HEK293 (cell line): ENCODE measurements around the gene SSH3.

ENCODE experiments used
- CTCF ChIA-PET: fragments of 350-600 bp; formaldehyde crosslinking; extraction: SDS; loops from one replicate; lab custom pipeline; 2021; ENCODE audit warnings: antibody characterized with exemption; lab: Yijun Ruan, JAX
- POLR2A ChIA-PET: fragments of 300-600 bp; formaldehyde crosslinking; extraction: SDS; loops from one replicate; lab custom pipeline; 2020; ENCODE audit warnings: antibody characterized with exemption, inconsistent platforms; lab: Yijun Ruan, JAX
- H3K27ac ChIP-seq: fragments of 200-500 bp; sonication (Bioruptor generic); 2 replicates; pipeline ENCODE4 v1.5.1; 2014; ENCODE audit warnings: low read depth, low read length, control low read depth, inconsistent platforms; ENCODE audit errors: extremely low read depth
- H3K36me3 ChIP-seq, 2 experiments: fragments of 200-500 bp in 1 of 2; sonication (Bioruptor generic) in 1 of 2; 1 replicate in 1 of 2; 2 replicates in 1 of 2; pipeline ENCODE4 v1.5.1; 2014 to 2017; ENCODE audit warnings: inconsistent platforms in 2 of 2, low read length in 2 of 2; ENCODE audit not compliant: control insufficient read depth in 2 of 2, insufficient read depth in 1 of 2
- H3K4me1 ChIP-seq: fragments of 200-500 bp; sonication (Bioruptor generic); 2 replicates; pipeline ENCODE4 v1.5.1; 2014; ENCODE audit warnings: mild to moderate bottlenecking, low read length, inconsistent platforms; ENCODE audit not compliant: control insufficient read depth, insufficient read depth
- H3K4me3 ChIP-seq: 2 replicates; pipeline ENCODE4 v1.5.1; 2011; ENCODE audit warnings: low read depth, mild to moderate bottlenecking, control low read depth, low read length, moderate library complexity
- H3K9me3 ChIP-seq: fragments of 200-500 bp; sonication (Bioruptor generic); 2 replicates; pipeline ENCODE4 v1.5.1; 2014; ENCODE audit warnings: low read depth, low read length, inconsistent platforms; ENCODE audit not compliant: control insufficient read depth, insufficient read depth
- GLI2 ChIP-seq: fragments of 450-650 bp; formaldehyde crosslinking; IDR thresholded peaks from 2 replicates; pipeline ENCODE4; 2017; ENCODE audit warnings: missing biosample characterization, missing genetic modification characterization, low read depth, borderline replicate concordance
- PRDM4 ChIP-seq: fragments of 450-650 bp; formaldehyde crosslinking; IDR thresholded peaks from 2 replicates; pipeline ENCODE4 v1.5.1; 2017; ENCODE audit warnings: missing biosample characterization, missing genetic modification characterization
- SCRT2 ChIP-seq: fragments of 450-650 bp; formaldehyde crosslinking; IDR thresholded peaks from 2 replicates; pipeline ENCODE4 v1.5.1; 2016; ENCODE audit warnings: missing biosample characterization, missing genetic modification characterization
- TCF7L2 ChIP-seq: IDR thresholded peaks from 2 replicates; pipeline ENCODE4 v1.6.1; 2011; ENCODE audit warnings: low read depth, mild to moderate bottlenecking, inconsistent platforms, low read length, moderate library complexity, borderline replicate concordance
- ZBTB48 ChIP-seq: fragments of 450-650 bp; formaldehyde crosslinking; IDR thresholded peaks from 2 replicates; pipeline ENCODE4 v1.5.1; 2016; ENCODE audit warnings: missing biosample characterization, missing genetic modification characterization
- ZBTB7A ChIP-seq: fragments of 450-650 bp; formaldehyde crosslinking; IDR thresholded peaks from 2 replicates; pipeline ENCODE4 v1.5.1; 2016; ENCODE audit warnings: low read depth, missing biosample characterization, missing genetic modification characterization
- ZFP3 ChIP-seq: fragments of 450-650 bp; formaldehyde crosslinking; IDR thresholded peaks from 2 replicates; pipeline ENCODE4 v1.5.1; 2016; ENCODE audit warnings: low read depth, missing biosample characterization, missing genetic modification characterization
- ZNF146 ChIP-seq: fragments of 450-650 bp; formaldehyde crosslinking; IDR thresholded peaks from 2 replicates; pipeline ENCODE4 v1.5.1; 2016; ENCODE audit warnings: missing biosample characterization, missing genetic modification characterization
- ZNF174 ChIP-seq: fragments of 450-650 bp; formaldehyde crosslinking; IDR thresholded peaks from 2 replicates; pipeline ENCODE4 v1.5.0; 2017; ENCODE audit warnings: missing biosample characterization, mild to moderate bottlenecking, missing genetic modification characterization
- ZNF23 ChIP-seq: fragments of 450-650 bp; formaldehyde crosslinking; IDR thresholded peaks from 2 replicates; pipeline ENCODE4 v1.5.1; 2016; ENCODE audit warnings: missing biosample characterization, missing genetic modification characterization, borderline replicate concordance
- ZNF248 ChIP-seq: fragments of 450-650 bp; formaldehyde crosslinking; IDR thresholded peaks from 2 replicates; pipeline ENCODE4 v1.5.1; 2017; ENCODE audit warnings: missing biosample characterization, missing genetic modification characterization
- ZNF274 ChIP-seq, 2 experiments: fragments of 200-500 bp in 1 of 2; fragments of 450-650 bp in 1 of 2; sonication (Bioruptor generic) in 1 of 2; formaldehyde crosslinking in 1 of 2; IDR thresholded peaks; 2 replicates each; pipeline versions ENCODE4 v1.5.1 to v1.6.1; 2014 to 2016; ENCODE audit warnings: borderline replicate concordance in 1 of 2, inconsistent platforms in 1 of 2, low read length in 1 of 2, missing biosample characterization in 1 of 2, missing genetic modification characterization in 1 of 2
- ZNF350 ChIP-seq: fragments of 450-650 bp; formaldehyde crosslinking; IDR thresholded peaks from 2 replicates; pipeline ENCODE4 v1.5.0; 2017; ENCODE audit warnings: missing biosample characterization, mild to moderate bottlenecking, missing genetic modification characterization
- ZNF362 ChIP-seq: fragments of 450-650 bp; formaldehyde crosslinking; IDR thresholded peaks from 2 replicates; pipeline ENCODE4 v1.5.1; 2016; ENCODE audit warnings: missing biosample characterization, missing genetic modification characterization
- ZNF510 ChIP-seq: fragments of 450-650 bp; formaldehyde crosslinking; IDR thresholded peaks from 2 replicates; pipeline ENCODE4 v1.5.1; 2018; ENCODE audit warnings: mild to moderate bottlenecking, missing genetic modification characterization, missing biosample characterization; ENCODE audit not compliant: insufficient replicate concordance
- ZNF521 ChIP-seq: fragments of 450-650 bp; formaldehyde crosslinking; IDR thresholded peaks from 2 replicates; pipeline ENCODE4 v1.5.1; 2017; ENCODE audit warnings: missing biosample characterization, mild to moderate bottlenecking, missing genetic modification characterization
- ZNF544 ChIP-seq: fragments of 450-650 bp; formaldehyde crosslinking; IDR thresholded peaks from 2 replicates; pipeline ENCODE4 v1.5.0; 2017; ENCODE audit warnings: missing biosample characterization, missing genetic modification characterization
- ZNF549 ChIP-seq: fragments of 450-650 bp; IDR thresholded peaks from 2 replicates; pipeline ENCODE4 v1.5.1; 2018; ENCODE audit warnings: missing biosample characterization, missing genetic modification characterization, mild to moderate bottlenecking, inconsistent platforms, moderate library complexity
- ZNF580 ChIP-seq: fragments of 450-650 bp; formaldehyde crosslinking; IDR thresholded peaks from 2 replicates; pipeline ENCODE4 v1.5.1; 2016; ENCODE audit warnings: missing biosample characterization, missing genetic modification characterization
- ZNF747 ChIP-seq: fragments of 450-650 bp; formaldehyde crosslinking; IDR thresholded peaks from 2 replicates; pipeline ENCODE4 v1.5.1; 2016; ENCODE audit warnings: missing biosample characterization, missing genetic modification characterization

SSH3 gene

GRCh38 chr11:67284811-67285540, 18.4 kb upstream of the SSH3 start:
- POLR2A ChIA-PET = no interaction called here
- H3K4me1 ChIP-seq = no peaks in the 10 kb centered on the region
- no peaks in the 10 kb centered on the region for H3K9me3 ChIP-seq
- H3K4me3 ChIP-seq = no peak overlapping the region
- CTCF ChIA-PET = interaction anchor here (1.0 kb wide), 1 partner anchor 98 kb away, joined by 3 read pairs; no protein-coding TSS in a partner anchor
- H3K27ac ChIP-seq = no peak overlapping the region
- peaks cover 0 to 73% of the 10 kb centered on the region in 2 experiments; a peak in 2 of 3 replicates for H3K36me3 ChIP-seq
- TF ChIP-seq ZNF146 (tag by site-specific recombination) (no peak), SCRT2 (tag by site-specific recombination) (no peak), ZBTB7A (tag by site-specific recombination) (no peak), ZNF580 (tag by site-specific recombination) (no peak), ZNF248 (tag by site-specific recombination) (no peak), ZBTB48 (no peak), ZNF362 (tag by site-specific recombination) (no peak), ZNF350 (tag by site-specific recombination) (no peak), ZNF549 (tag by site-specific recombination) (no peak), GLI2 (tag by site-specific recombination) (no peak), ZNF521 (tag by site-specific recombination) (no peak), TCF7L2 (no peak), ZNF274 (IDR thresholded peaks at IDR 0.05; ENCODE audit: low read length) (no peak), ZNF274 (tag by site-specific recombination; IDR thresholded peaks at IDR 0.05; ENCODE audit: borderline replicate concordance) (no peak), ZNF747 (no peak), ZNF23 (no peak), PRDM4 (no peak), ZNF544 (no peak), ZFP3 (no peak), ZNF510 (tag by site-specific recombination) (no peak), ZNF174 (tag by site-specific recombination) (no peak)
